HG03196 (cell line): ENCODE measurements around the gene DLG5.

ENCODE experiments used
- ATAC-seq: cut with Tn5 transposase; IDR thresholded peaks from one replicate; pipeline ENCODE4 v1.9.1; 2021; ENCODE audit not compliant: unreplicated experiment

DLG5 gene

GRCh38 chr10:77798940-77799339 is 127.6 kb downstream of the DLG5 start:
- no peak for ATAC-seq

- ATAC-seq: no peak
These were observed 130.1 kb downstream of the DLG5 start for GRCh38 chr10:77796311-77796915.

- ATAC-seq: no peak
These were observed 131.0 kb downstream of the DLG5 start for GRCh38 chr10:77795426-77796055.

- ATAC-seq: no peak
These were observed 132.1 kb downstream of the DLG5 start for GRCh38 chr10:77794256-77795142.

GRCh38 chr10:77793831-77794230 is 132.7 kb downstream of the DLG5 start:
- ATAC-seq: no peak

GRCh38 chr10:77792155-77792554 is 134.4 kb downstream of the DLG5 start:
- no peak for ATAC-seq

- no peak for ATAC-seq
These were observed 135.0 kb downstream of the DLG5 start for GRCh38 chr10:77791506-77791905.

GRCh38 chr10:77789861-77790260 is 136.7 kb downstream of the DLG5 start:
- no peak for ATAC-seq

GRCh38 chr10:77789016-77789415 is 137.5 kb downstream of the DLG5 start:
- ATAC-seq: no peak

- no peak for ATAC-seq
These were observed 138.0 kb downstream of the DLG5 start for GRCh38 chr10:77788496-77789010.

GRCh38 chr10:77787440-77787839 is 139.1 kb downstream of the DLG5 start:
- no peak for ATAC-seq

GRCh38 chr10:77784856-77785255 is 141.7 kb downstream of the DLG5 start:
- no peak for ATAC-seq

- no peak for ATAC-seq
These were observed 144.1 kb downstream of the DLG5 start for GRCh38 chr10:77782328-77783061.

GRCh38 chr10:77781451-77782327 is 144.9 kb downstream of the DLG5 start:
- no peak for ATAC-seq

GRCh38 chr10:77780180-77780579 is 146.4 kb downstream of the DLG5 start:
- ATAC-seq: no peak

GRCh38 chr10:77776487-77776886 is 150.1 kb downstream of the DLG5 start:
- ATAC-seq: no peak

GRCh38 chr10:77774940-77775391 is 151.6 kb downstream of the DLG5 start:
- ATAC-seq: no peak

GRCh38 chr10:77773631-77774426 is 152.7 kb downstream of the DLG5 start:
- ATAC-seq: no peak
